GM20000 (cell line): ENCODE measurements around the gene FAM83D.

ENCODE experiments used
- DNase-seq: peaks from one replicate; pipeline ENCODE4 v3.0.0; 2012; ENCODE audit warnings: low spot score
- TF ChIP-seq, protein P1 (sequence below): IDR thresholded peaks from 2 replicates; pipeline ENCODE4 v1.5.1; 2012; ENCODE audit warnings: mild to moderate bottlenecking, control low read depth; ENCODE audit errors: extremely low read depth, missing control alignments

The FAM83D gene

DNA sequence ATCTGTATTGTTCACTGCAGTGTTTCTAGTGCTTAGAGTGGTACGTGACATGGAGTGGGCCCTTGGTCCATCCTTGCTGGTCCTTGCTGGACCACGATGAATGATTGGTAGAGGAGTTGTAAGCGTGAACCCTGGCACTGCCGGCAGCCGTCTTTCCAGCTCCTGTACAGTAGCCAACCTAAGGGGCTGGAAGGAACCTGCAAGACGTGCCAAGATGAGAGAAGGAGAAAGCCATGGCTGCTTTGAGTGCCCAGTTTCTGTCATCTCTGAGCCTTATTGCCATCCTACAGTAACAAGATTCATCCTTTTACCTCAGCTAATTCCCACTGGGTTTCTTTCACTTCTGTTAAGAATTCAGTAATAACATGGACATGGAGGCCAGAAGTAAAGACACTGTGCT, 41.9 kb downstream of the FAM83D start:
- TF ChIP-seq, protein P1, sequence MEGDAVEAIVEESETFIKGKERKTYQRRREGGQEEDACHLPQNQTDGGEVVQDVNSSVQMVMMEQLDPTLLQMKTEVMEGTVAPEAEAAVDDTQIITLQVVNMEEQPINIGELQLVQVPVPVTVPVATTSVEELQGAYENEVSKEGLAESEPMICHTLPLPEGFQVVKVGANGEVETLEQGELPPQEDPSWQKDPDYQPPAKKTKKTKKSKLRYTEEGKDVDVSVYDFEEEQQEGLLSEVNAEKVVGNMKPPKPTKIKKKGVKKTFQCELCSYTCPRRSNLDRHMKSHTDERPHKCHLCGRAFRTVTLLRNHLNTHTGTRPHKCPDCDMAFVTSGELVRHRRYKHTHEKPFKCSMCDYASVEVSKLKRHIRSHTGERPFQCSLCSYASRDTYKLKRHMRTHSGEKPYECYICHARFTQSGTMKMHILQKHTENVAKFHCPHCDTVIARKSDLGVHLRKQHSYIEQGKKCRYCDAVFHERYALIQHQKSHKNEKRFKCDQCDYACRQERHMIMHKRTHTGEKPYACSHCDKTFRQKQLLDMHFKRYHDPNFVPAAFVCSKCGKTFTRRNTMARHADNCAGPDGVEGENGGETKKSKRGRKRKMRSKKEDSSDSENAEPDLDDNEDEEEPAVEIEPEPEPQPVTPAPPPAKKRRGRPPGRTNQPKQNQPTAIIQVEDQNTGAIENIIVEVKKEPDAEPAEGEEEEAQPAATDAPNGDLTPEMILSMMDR: no peak
- no peak for DNase-seq

DNA sequence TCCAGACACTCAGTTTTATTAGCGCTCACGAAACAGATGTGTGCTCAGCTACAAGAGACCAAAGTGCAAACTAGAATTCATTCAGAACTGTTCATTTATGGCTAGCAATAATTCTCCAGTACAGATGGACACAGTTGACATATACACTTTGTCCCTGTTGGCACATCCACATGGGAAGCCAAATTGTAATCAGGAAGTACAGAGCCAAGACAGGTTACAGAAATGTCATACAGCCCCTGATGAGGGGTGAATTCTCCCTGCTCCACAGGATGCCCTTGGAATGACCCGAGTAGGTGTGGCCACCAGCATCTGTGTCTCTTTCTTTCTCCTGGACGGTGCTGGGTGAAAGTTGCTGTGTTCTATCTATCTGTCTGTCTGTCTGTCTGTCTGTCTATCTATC, 43.5 kb downstream of the FAM83D start:
- DNase-seq: no peak
- TF ChIP-seq, protein P1: no peak

DNA sequence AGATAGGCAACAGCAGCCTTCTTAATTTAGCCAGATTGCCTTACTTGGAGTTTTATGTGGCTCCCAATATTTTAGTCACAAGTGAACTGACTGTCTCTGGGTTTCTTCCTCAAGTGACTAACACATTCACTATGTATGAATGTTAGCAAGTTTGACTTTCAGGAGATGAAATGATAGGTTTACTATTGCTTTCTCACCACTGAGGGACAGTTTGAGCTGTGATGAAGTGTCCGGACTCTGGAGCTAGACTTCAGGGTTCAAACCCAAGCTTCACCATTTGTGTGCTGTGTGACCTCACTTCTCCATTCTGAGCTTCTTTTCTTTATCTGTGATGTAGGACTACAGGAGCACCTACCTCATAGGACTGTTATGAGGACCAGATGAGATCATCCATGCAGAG, 44.1 kb downstream of the FAM83D start:
- no peak for DNase-seq
- TF ChIP-seq, protein P1: no peak

DNA sequence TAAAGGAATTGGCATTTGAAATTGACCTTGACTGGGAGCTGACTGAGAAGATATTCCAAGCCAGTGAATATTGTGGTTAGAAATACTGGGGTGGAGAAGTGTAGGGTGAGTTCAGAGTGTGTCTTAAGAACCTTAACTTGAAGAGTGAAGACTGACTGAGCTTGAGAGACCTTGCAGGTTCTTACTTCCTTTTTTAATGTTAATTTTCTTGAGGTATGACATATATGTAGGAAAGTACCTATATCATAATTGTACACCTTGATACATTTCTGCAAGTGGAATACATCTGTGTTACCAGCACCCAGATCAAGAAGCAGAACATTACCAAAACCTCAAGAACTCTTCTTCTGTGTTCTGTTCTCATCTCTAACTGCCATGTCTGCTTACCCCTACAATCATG, 46.9 kb downstream of the FAM83D start:
- no peak for DNase-seq
- TF ChIP-seq, protein P1: no peak

DNA sequence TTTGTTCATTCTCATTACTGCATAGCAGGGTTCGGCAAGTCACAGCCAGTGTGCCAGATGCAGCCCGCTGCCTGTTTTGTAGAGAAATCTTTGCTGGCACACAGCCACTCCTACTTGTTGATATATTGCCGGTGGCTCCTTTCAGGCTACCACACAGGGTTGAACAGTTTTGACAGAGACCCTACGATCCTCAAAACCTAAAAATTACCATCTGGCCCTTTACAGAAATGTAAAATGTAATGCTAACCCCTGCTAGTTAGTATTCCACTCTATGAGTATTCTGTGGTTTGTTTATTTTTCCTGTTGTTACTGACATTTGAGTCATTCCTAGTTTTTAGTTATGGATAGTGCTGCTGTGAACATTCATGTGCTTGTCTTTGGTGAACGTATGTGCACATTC, 47.4 kb downstream of the FAM83D start:
- DNase-seq: no peak
- TF ChIP-seq, protein P1: no peak

DNA sequence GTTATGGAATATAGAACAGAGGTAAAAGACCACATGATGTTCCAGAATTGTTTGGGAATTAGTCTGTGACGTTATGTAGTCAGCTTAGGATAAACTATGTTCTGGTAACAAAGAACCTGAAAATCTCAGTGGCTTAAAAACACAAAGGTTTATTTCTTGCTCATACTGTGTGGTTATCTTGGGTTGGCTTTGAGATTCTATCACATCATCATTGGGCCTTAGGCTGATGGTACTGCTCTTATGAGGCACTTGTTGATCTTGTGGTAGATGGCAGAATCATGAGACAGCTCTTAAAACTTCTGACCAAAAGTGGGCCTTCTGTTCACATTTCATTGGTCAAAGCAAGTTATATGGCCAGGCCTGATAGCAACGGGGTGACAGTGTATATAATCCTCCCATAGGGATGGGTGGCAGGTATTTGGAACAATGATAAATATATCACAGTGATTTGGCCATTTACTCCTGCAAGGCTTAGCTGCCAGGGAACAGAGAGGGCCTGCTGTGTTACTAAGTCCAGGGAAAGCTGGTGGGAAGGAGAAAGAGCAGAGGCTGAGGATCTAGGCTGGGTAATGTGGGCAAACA, 49.4 kb downstream of the FAM83D start:
- TF ChIP-seq, protein P1: no peak
- DNase-seq: no peak

DNA sequence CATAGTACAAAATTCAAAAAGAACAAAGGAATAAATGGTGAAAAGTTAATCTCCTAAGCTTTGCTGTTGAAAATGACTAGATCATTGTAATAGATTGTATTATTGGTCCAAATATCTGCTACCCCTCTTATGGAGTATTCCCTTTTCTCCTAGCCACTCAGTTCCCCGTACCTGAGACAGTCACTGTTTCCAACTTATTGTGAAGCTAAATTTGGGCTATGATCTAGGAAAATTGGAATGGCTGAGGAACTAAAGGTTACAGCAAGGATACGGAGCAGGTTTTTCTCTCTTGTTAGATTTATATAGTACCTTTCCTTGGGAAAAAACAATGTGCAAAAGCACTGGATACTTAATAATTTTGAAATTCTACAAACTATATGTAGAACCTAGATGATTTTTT, 53.2 kb downstream of the FAM83D start:
- TF ChIP-seq, protein P1: no peak

More for the DNA sequence above, 53.2 kb downstream of the FAM83D start:
- no peak for DNase-seq
